Spleen (tissue), 7 donors: ENCODE results near the gene GNAO1.

Experiments used
- POLR2A ChIP-seq, 3 donors: fragments of 450-650 bp; IDR thresholded peaks; one replicate each; pipeline ENCODE4 v1.5.1; 2017; ENCODE audit warnings: antibody characterized with exemption in 3 of 3, mild to moderate bottlenecking in 1 of 3
- POLR2AphosphoS5 ChIP-seq, 3 donors: sonication (generic); formaldehyde crosslinking; IDR thresholded peaks; one replicate each; pipeline ENCODE4 v1.5.1; 2017; ENCODE audit warnings: antibody characterized with exemption in 3 of 3
- TF ChIP-seq, protein P1 (sequence below), 11 experiments: fragments of 200-600 bp in 7 of 11; fragments of 450-650 bp in 4 of 11; sonication (generic) in 4 of 11; IDR thresholded peaks in 8 of 11; conservative IDR thresholded peaks in 3 of 11; 1 replicate in 7 of 11; 2 replicates in 4 of 11; pipeline versions ENCODE4 v1.4.0 to v1.8.0; 2016 to 2021; ENCODE audit warnings: antibody characterized with exemption in 11 of 11, inconsistent platforms in 4 of 11, mild to moderate bottlenecking in 1 of 11
- donor health status: DM: no; HTN: no; CAD: no; lungs with moderate emphysema.
- donor health status: DM: no; HTN: no; CAD: no.
- donor health status: DM: no; HTN: no; CAD: no.

DNA sequence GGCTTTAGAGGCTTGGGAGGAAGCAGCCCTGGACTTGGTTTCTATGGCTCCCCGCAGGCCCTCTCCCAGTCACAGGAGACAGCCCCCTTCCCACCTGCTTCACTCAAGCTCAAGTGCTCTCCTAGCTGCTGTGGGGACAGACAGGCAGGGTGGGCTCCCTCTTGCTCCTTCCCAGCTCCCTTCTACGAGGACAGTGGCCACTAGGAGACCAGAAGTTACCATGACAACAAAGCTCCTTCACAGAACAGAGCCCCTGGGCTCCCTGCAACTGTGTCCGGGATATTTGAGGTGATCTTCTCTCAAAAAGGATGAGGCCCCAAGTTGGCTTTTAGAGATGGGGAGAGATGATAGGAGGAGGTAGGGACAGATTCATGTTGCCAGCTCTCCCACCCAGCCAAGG lies 117.7 kb downstream of the GNAO1 start:
- TF ChIP-seq, protein P1, sequence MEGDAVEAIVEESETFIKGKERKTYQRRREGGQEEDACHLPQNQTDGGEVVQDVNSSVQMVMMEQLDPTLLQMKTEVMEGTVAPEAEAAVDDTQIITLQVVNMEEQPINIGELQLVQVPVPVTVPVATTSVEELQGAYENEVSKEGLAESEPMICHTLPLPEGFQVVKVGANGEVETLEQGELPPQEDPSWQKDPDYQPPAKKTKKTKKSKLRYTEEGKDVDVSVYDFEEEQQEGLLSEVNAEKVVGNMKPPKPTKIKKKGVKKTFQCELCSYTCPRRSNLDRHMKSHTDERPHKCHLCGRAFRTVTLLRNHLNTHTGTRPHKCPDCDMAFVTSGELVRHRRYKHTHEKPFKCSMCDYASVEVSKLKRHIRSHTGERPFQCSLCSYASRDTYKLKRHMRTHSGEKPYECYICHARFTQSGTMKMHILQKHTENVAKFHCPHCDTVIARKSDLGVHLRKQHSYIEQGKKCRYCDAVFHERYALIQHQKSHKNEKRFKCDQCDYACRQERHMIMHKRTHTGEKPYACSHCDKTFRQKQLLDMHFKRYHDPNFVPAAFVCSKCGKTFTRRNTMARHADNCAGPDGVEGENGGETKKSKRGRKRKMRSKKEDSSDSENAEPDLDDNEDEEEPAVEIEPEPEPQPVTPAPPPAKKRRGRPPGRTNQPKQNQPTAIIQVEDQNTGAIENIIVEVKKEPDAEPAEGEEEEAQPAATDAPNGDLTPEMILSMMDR (IDR thresholded peaks at IDR 0.05 in 8 of 11, conservative IDR thresholded peaks at IDR 0.05 in 3 of 11) = no peak
- TF ChIP-seq POLR2AphosphoS5 (IDR thresholded peaks at IDR 0.05) = no peak
- TF ChIP-seq POLR2A (IDR thresholded peaks at IDR 0.05) = no peak
